Myocyte (in vitro differentiated cells): ENCODE measurements around the gene FAM13B. TPM values are rescaled to one million over a fixed set of nuclear protein-coding genes. Genes with fewer than 3 reads are reported as not detected.

Source experiments
- DNase-seq: peaks from one replicate; pipeline ENCODE4 v3.0.0-alpha.2; 2012; ENCODE audit warnings: low read depth
- total RNA-seq: library from RNA; depleted of rRNA; stranded (reverse); fragments of >200 nt; gene quantifications from 2 replicates; pipeline ENCODE4 v1.2.3, GENCODE V29; 2014

Gene FAM13B
- total RNA-seq, 1 donor from 2014 or later = 20.6 TPM

GRCh38 chr5:137901011-137901817 lies 131.7 kb downstream of the FAM13B start:
- no peak for DNase-seq

DNA sequence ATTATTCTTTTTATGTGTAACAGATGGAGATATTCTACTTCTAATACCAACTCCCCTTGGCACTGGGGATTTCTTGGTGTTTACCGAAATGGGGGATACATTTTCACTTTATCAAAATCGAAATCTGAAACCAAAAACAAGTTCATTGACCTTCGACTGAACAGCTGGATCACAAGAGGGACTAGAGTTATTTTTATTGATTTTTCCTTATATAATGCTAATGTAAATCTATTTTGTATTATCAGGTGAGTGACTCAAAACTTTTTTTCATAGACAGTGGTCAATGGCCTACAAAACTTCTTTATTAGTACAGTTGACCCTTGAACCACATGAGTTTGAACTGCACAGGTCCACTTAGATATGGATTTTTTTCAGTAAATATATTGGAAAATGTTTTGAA lies 133.4 kb downstream of the FAM13B start:
- DNase-seq = no peak

- no peak for DNase-seq
Measured at GRCh38 chr5:137896560-137896959, 136.3 kb downstream of the FAM13B start.

DNA sequence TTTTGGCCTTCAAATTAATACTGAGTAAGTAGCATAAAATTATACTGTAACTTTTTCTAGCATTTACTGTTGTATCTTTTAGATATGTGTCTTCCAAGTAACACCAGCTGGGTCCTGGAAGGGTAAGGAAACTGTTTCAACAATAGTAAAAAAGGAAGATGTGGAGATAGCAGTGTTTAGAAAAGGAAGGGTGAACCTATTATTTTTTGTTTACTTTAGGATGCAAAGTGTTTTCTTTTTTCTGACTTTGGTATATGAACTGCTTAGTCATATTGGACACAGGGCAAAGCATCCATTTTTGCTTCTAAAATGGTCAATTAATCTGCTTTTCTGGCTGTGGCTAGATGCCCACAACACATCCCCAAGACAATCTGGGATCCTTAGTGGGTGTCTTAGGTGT lies 138.3 kb downstream of the FAM13B start:
- no peak for DNase-seq

DNA sequence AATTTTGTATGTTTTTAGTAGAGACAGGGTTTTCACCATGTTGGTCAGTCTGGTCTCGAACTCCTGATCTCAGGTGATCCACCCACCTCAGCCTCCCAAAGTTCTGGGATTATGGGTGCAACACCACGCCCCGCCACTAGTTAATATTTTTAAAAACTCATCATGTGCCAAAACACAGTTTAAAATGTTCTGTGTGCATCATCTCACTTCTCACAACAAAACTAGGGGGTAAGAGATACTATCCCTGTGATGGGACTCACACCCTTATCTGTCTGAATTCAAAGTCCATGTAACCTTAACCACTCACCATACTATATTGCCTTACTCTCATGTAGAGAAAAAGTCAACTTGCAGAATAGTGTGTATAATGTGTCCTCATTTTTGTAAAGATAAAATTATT lies 141.0 kb downstream of the FAM13B start:
- DNase-seq = no peak

DNA sequence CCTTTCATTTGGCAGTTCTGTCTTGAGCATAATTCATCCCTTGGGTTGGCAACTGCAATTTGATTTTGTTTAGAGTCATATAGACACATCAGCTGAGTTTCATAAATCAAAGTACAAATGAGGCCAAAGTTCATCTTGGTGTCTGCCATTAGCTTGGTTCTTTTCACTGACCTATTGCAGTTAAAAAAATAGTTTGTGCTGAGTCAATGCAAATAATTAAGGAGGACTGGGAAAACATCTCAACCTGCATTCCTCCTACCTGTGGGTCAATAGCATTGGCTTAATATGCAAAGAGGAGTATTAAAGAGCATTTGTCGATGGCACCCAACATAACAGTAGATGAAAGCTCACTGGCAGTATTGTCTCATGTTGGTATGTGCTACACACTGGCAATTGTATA lies 142.0 kb downstream of the FAM13B start:
- DNase-seq = no peak

DNA sequence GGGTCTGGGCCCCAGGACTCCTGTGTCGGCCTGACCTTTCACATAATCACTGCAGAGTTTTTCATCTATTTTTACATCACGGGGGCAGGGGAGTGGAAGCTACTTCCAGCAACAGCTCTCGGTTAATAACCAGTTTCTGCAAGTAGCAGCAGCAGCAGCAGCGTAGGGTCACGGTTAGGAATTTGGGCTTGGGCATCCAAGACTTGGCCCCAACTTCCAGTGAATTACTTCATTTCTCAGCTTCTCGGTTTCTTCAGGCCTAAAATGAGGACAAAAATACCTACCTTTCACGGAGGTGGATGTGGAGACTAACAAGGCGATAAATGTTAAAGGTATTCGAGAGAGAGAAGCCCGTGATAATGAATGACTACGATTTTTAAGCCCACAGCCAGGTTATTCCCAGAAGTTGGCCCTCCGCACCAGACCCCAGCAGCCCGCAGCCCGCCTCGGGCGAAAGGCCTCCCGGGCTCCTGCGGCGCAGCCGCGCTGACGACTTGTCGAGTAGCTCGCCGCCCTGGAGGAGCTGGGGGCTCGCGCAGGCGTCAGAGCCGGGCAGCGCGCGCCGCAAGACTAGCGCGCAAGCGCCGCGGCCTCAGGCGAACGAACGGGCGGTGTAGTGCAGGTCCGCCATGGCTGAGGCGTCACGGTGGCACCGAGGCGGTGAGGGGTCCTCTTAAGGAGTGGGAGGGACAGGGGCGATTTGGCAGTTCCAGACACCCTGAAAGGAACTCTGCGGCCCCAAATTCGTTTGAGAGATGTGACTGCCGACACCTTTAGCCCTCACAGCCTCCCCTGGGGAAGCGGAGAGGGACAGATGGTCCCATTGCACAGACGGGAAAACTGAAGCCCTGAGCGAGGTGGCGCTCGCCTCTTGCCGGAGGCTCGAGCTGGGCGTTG lies 143.8 kb downstream of the FAM13B start, which contains the start of gene PKD2L2:
Gene PKD2L2 (plus strand): TSS at position 595 of the 897 bp plus-strand sequence. CDS start 35 bp downstream, at position 630.
- peak; percentile 21 for DNase-seq

GRCh38 chr5:137888466-137888862 lies 144.4 kb downstream of the FAM13B start:
- DNase-seq = peak; percentile 7

Other genes starting within 250 kb of the FAM13B start
- 1.7 and 23.8 TPM in 2 replicates for gene MYOT, start 165.2 kb downstream of the FAM13B start, total RNA-seq
- gene PKD2L2, start 143.6 kb downstream of the FAM13B start, total RNA-seq = not detected in 2 replicates
- not detected in 2 replicates for gene WNT8A, start 51.0 kb upstream of the FAM13B start, total RNA-seq
- 0.16 and 0.62 TPM in 2 replicates for gene NME5, start 106.3 kb upstream of the FAM13B start, total RNA-seq
- 37.8 and 38.1 TPM in 2 replicates for gene BRD8, start 145.6 kb upstream of the FAM13B start, total RNA-seq
- gene KIF20A, start 146.0 kb upstream of the FAM13B start, total RNA-seq = 1.6 and 2.8 TPM in 2 replicates
- 31.6 and 33.2 TPM in 2 replicates for gene CDC23, start 180.2 kb upstream of the FAM13B start, total RNA-seq
- gene GFRA3, start 241.5 kb upstream of the FAM13B start, total RNA-seq = not detected in 2 replicates